Upper lobe of left lung (tissue), 4 donors: ENCODE data around the gene SLC25A39.

Experiments used
- EP300 ChIP-seq, 4 donors: sonication (generic); formaldehyde crosslinking; IDR thresholded peaks; one replicate each; pipeline ENCODE4 v1.5.1; 2017; ENCODE audit warnings: antibody characterized with exemption in 4 of 4, control low read depth in 2 of 4
- POLR2A ChIP-seq, 4 donors: fragments of 450-650 bp; IDR thresholded peaks; one replicate each; pipeline ENCODE4 v1.5.1; 2016 to 2017; ENCODE audit warnings: antibody characterized with exemption in 4 of 4, mild to moderate bottlenecking in 2 of 4
- POLR2AphosphoS5 ChIP-seq, 2 donors: sonication (generic); formaldehyde crosslinking; IDR thresholded peaks; one replicate each; pipeline ENCODE4 v1.5.1; 2017; ENCODE audit warnings: antibody characterized with exemption in 2 of 2
- TF ChIP-seq, protein P1 (sequence below), 6 experiments: fragments of 450-650 bp in 4 of 6; fragments of 200-600 bp in 2 of 6; sonication (generic) in 2 of 6; IDR thresholded peaks; one replicate each; pipeline ENCODE4 v1.5.1; 2016 to 2019; ENCODE audit warnings: antibody characterized with exemption in 6 of 6

DNA sequence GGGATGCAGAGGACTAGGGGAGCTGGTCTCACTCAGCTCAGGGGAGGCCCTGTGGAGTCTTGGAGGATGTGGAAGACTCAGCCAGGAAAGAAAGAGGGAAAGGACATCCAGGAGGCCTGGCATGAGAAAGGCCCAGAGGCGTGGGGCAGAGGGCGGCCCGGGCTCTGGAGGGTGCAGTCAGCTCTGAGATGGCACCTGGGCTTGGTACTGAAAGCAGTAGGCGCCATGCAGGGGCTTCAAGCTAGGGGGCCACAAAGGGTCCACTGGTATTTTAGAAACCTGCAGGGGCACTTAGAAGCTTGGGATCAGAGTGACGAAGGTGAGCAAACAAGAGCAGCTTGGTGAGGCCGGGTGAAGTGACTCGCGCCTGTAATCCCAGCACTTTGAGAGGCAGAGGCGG is 33.4 kb upstream of the SLC25A39 start:
- TF ChIP-seq POLR2AphosphoS5 (IDR thresholded peaks at IDR 0.05), result no peak
- TF ChIP-seq, protein P1, sequence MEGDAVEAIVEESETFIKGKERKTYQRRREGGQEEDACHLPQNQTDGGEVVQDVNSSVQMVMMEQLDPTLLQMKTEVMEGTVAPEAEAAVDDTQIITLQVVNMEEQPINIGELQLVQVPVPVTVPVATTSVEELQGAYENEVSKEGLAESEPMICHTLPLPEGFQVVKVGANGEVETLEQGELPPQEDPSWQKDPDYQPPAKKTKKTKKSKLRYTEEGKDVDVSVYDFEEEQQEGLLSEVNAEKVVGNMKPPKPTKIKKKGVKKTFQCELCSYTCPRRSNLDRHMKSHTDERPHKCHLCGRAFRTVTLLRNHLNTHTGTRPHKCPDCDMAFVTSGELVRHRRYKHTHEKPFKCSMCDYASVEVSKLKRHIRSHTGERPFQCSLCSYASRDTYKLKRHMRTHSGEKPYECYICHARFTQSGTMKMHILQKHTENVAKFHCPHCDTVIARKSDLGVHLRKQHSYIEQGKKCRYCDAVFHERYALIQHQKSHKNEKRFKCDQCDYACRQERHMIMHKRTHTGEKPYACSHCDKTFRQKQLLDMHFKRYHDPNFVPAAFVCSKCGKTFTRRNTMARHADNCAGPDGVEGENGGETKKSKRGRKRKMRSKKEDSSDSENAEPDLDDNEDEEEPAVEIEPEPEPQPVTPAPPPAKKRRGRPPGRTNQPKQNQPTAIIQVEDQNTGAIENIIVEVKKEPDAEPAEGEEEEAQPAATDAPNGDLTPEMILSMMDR (IDR thresholded peaks at IDR 0.05), result no peak
- no peak for TF ChIP-seq POLR2A (IDR thresholded peaks at IDR 0.05)
- TF ChIP-seq EP300 (IDR thresholded peaks at IDR 0.05), result no peak
